DND-41 (cell line): ENCODE measurements around the gene AHCY.

Experiments used
- EZH2 ChIP-seq: IDR thresholded peaks from 3 replicates; pipeline ENCODE4 v1.6.1; 2012; ENCODE audit warnings: borderline replicate concordance, low read depth, mild to moderate bottlenecking, moderate library complexity, low read length, inconsistent platforms; ENCODE audit not compliant: severe bottlenecking
- TF ChIP-seq, protein P1 (sequence below): IDR thresholded peaks from 2 replicates; pipeline ENCODE4 v1.5.1; 2012; ENCODE audit warnings: borderline replicate concordance, low read length, moderate library complexity, mild to moderate bottlenecking; ENCODE audit not compliant: poor library complexity, severe bottlenecking; ENCODE audit errors: extremely low read depth

DNA sequence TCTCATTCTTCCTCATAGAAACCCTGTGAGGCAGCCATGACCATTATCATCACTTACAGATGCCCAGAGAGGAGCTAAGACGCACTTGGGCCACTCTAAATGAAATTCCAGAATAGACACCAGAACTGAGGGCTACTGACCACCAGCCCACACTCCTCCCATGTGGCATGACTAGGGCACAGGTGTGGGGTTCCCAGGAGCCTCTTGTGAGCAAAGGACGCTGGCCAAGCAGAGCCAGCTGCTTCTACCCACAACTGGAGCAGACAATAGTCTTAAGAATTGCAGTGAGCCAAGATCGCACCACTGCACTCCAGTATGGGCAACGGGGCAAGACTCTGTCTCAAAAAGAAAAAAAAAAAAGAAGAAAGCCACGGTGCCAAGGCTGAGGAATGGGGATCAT is 10.0 kb downstream of the AHCY start:
- no peak for TF ChIP-seq EZH2
- TF ChIP-seq, protein P1, sequence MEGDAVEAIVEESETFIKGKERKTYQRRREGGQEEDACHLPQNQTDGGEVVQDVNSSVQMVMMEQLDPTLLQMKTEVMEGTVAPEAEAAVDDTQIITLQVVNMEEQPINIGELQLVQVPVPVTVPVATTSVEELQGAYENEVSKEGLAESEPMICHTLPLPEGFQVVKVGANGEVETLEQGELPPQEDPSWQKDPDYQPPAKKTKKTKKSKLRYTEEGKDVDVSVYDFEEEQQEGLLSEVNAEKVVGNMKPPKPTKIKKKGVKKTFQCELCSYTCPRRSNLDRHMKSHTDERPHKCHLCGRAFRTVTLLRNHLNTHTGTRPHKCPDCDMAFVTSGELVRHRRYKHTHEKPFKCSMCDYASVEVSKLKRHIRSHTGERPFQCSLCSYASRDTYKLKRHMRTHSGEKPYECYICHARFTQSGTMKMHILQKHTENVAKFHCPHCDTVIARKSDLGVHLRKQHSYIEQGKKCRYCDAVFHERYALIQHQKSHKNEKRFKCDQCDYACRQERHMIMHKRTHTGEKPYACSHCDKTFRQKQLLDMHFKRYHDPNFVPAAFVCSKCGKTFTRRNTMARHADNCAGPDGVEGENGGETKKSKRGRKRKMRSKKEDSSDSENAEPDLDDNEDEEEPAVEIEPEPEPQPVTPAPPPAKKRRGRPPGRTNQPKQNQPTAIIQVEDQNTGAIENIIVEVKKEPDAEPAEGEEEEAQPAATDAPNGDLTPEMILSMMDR = no peak
